ENCODE results near the gene ZNF117.

ZNF117 gene

GRCh38 chr7:64998865-64999164, 8.0 kb upstream of the ZNF117 start:
- peaks cover 13% of the 10 kb centered on the region for H3K4me1 ChIP-seq (ENCODE audit: low read length)
- peak overlapping the region; percentile 68 for H3K27ac ChIP-seq (ENCODE audit: low read length)
- peaks cover 70% of the 10 kb centered on the region for H3K36me3 ChIP-seq (replicated peaks; ENCODE audit: low read depth, low read length)
- no peaks in the 10 kb centered on the region for H3K27me3 ChIP-seq (ENCODE audit: low read depth, low read length)
- H4K20me1 ChIP-seq (ENCODE audit: insufficient read depth, low read length): peaks cover 5% of the 10 kb centered on the region; the same call in 1 of the 2 replicates
- TF ChIP-seq, protein P1, sequence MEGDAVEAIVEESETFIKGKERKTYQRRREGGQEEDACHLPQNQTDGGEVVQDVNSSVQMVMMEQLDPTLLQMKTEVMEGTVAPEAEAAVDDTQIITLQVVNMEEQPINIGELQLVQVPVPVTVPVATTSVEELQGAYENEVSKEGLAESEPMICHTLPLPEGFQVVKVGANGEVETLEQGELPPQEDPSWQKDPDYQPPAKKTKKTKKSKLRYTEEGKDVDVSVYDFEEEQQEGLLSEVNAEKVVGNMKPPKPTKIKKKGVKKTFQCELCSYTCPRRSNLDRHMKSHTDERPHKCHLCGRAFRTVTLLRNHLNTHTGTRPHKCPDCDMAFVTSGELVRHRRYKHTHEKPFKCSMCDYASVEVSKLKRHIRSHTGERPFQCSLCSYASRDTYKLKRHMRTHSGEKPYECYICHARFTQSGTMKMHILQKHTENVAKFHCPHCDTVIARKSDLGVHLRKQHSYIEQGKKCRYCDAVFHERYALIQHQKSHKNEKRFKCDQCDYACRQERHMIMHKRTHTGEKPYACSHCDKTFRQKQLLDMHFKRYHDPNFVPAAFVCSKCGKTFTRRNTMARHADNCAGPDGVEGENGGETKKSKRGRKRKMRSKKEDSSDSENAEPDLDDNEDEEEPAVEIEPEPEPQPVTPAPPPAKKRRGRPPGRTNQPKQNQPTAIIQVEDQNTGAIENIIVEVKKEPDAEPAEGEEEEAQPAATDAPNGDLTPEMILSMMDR (IDR thresholded peaks at IDR 0.05; ENCODE audit: low read depth, low read length): no peak
- H2AFZ ChIP-seq (ENCODE audit: low read depth, low read length): no peak overlapping the region
- peaks cover 43% of the 10 kb centered on the region for H3K79me2 ChIP-seq (ENCODE audit: low read length)
- no peak overlapping the region for H3K4me2 ChIP-seq (ENCODE audit: low read length)
- H3K9ac ChIP-seq (ENCODE audit: low read length): no peak overlapping the region
- H3K9me3 ChIP-seq (ENCODE audit: insufficient read depth, low read length): peaks cover 25% of the 10 kb centered on the region
- no peak overlapping the region for H3K4me3 ChIP-seq (ENCODE audit: low read length)

- peaks cover 22% of the 10 kb centered on the region for H3K9me3 ChIP-seq (ENCODE audit: insufficient read depth, low read length)
- TF ChIP-seq, protein P1 (IDR thresholded peaks at IDR 0.05; ENCODE audit: low read depth, low read length): no peak
- no peak for TF ChIP-seq EZH2phosphoT487 (IDR thresholded peaks at IDR 0.05; ENCODE audit: low read depth)
- H3K27me3 ChIP-seq (ENCODE audit: low read depth, low read length): no peaks in the 10 kb centered on the region
- H3K9ac ChIP-seq (ENCODE audit: low read length): no peak overlapping the region
- H3K27ac ChIP-seq (ENCODE audit: low read length): no peak overlapping the region
- no peak overlapping the region for H2AFZ ChIP-seq (ENCODE audit: low read depth, low read length)
- H3K79me2 ChIP-seq (ENCODE audit: low read length): peaks cover 35% of the 10 kb centered on the region
- peaks cover 13% of the 10 kb centered on the region for H3K4me1 ChIP-seq (ENCODE audit: low read length)
- peaks cover 68% of the 10 kb centered on the region for H3K36me3 ChIP-seq (replicated peaks; ENCODE audit: low read depth, low read length)
- H3K4me3 ChIP-seq (ENCODE audit: low read length): no peak overlapping the region
- H3K4me2 ChIP-seq (ENCODE audit: low read length): no peak overlapping the region
- H4K20me1 ChIP-seq (ENCODE audit: insufficient read depth, low read length): peaks cover 5% of the 10 kb centered on the region; the same call in 1 of the 2 replicates
Measured at GRCh38 chr7:64997927-64998391, 7.1 kb upstream of the ZNF117 start.

- Histone ChIP-seq H3K27ac (ENCODE audit: low read length) (no peak overlapping the region), H3K36me3 (replicated peaks; ENCODE audit: low read depth, low read length) (peaks cover 68% of the 10 kb centered on the region), H3K4me3 (ENCODE audit: low read length) (no peak overlapping the region), H4K20me1 (ENCODE audit: insufficient read depth, low read length) (peaks cover 5% of the 10 kb centered on the region; the same call in 1 of the 2 replicates), H3K9me3 (ENCODE audit: insufficient read depth, low read length) (peaks cover 22% of the 10 kb centered on the region), H3K4me1 (ENCODE audit: low read length) (peaks cover 13% of the 10 kb centered on the region), H3K27me3 (ENCODE audit: low read depth, low read length) (no peaks in the 10 kb centered on the region), H3K9ac (ENCODE audit: low read length) (no peak overlapping the region), H3K79me2 (ENCODE audit: low read length) (peaks cover 29% of the 10 kb centered on the region), H2AFZ (ENCODE audit: low read depth, low read length) (no peak overlapping the region), H3K4me2 (ENCODE audit: low read length) (no peak overlapping the region)
- TF ChIP-seq, protein P1 (IDR thresholded peaks at IDR 0.05; ENCODE audit: low read depth, low read length): no peak
- no peak for TF ChIP-seq EZH2phosphoT487 (IDR thresholded peaks at IDR 0.05; ENCODE audit: low read depth)
Measured at GRCh38 chr7:64997164-64997908, 6.5 kb upstream of the ZNF117 start.

- H3K27ac ChIP-seq (ENCODE audit: low read length): no peak overlapping the region
- H3K9ac ChIP-seq (ENCODE audit: low read length): no peak overlapping the region
- H3K4me2 ChIP-seq (ENCODE audit: low read length): no peak overlapping the region
- H3K9me3 ChIP-seq (ENCODE audit: insufficient read depth, low read length): peaks cover 16% of the 10 kb centered on the region
- no peak overlapping the region for H2AFZ ChIP-seq (ENCODE audit: low read depth, low read length)
- no peak overlapping the region for H3K4me3 ChIP-seq (ENCODE audit: low read length)
- no peaks in the 10 kb centered on the region for H3K27me3 ChIP-seq (ENCODE audit: low read depth, low read length)
- TF ChIP-seq, protein P1 (IDR thresholded peaks at IDR 0.05; ENCODE audit: low read depth, low read length): no peak
- TF ChIP-seq EZH2phosphoT487 (IDR thresholded peaks at IDR 0.05; ENCODE audit: low read depth): no peak
- peaks cover 5% of the 10 kb centered on the region; the same call in 1 of the 2 replicates for H4K20me1 ChIP-seq (ENCODE audit: insufficient read depth, low read length)
- H3K4me1 ChIP-seq (ENCODE audit: low read length): peaks cover 13% of the 10 kb centered on the region
- H3K79me2 ChIP-seq (ENCODE audit: low read length): peaks cover 19% of the 10 kb centered on the region
- peaks cover 65% of the 10 kb centered on the region for H3K36me3 ChIP-seq (replicated peaks; ENCODE audit: low read depth, low read length)
Measured at GRCh38 chr7:64996305-64996704, 5.5 kb upstream of the ZNF117 start.
